GM18505 (cell line): ENCODE data around the gene ACOXL.

ENCODE experiments used
- ATAC-seq: cut with Tn5 transposase; IDR thresholded peaks from one replicate; pipeline ENCODE4 v1.9.1; 2021; ENCODE audit not compliant: unreplicated experiment
- POLR2A ChIP-seq: IDR thresholded peaks from 4 replicates; pipeline ENCODE4 v1.6.1; 2011; ENCODE audit warnings: borderline replicate concordance; ENCODE audit not compliant: insufficient read depth, insufficient read length; ENCODE audit errors: extremely low read depth

The ACOXL gene

GRCh38 chr2:110784047-110784631 lies 51.8 kb downstream of the ACOXL start:
- ATAC-seq = no peak
- TF ChIP-seq POLR2A = no peak

GRCh38 chr2:110785439-110785838 lies 53.1 kb downstream of the ACOXL start:
- TF ChIP-seq POLR2A = no peak
- no peak for ATAC-seq

- no peak for ATAC-seq
- no peak for TF ChIP-seq POLR2A
These were observed 56.6 kb downstream of the ACOXL start for GRCh38 chr2:110788976-110789375.

- ATAC-seq = no peak
- no peak for TF ChIP-seq POLR2A
These were observed 57.3 kb downstream of the ACOXL start for GRCh38 chr2:110789706-110790105.

GRCh38 chr2:110790907-110791306 lies 58.5 kb downstream of the ACOXL start:
- TF ChIP-seq POLR2A = no peak
- ATAC-seq = no peak

- ATAC-seq = no peak
- no peak for TF ChIP-seq POLR2A
These were observed 59.1 kb downstream of the ACOXL start for GRCh38 chr2:110791435-110791834.

- no peak for ATAC-seq
- no peak for TF ChIP-seq POLR2A
These were observed 60.7 kb downstream of the ACOXL start for GRCh38 chr2:110793034-110793433.

GRCh38 chr2:110794390-110794789 lies 62.0 kb downstream of the ACOXL start:
- no peak for TF ChIP-seq POLR2A
- ATAC-seq = no peak

- TF ChIP-seq POLR2A = no peak
These were observed 62.6 kb downstream of the ACOXL start for GRCh38 chr2:110794951-110795350.

GRCh38 chr2:110796716-110797301 lies 64.4 kb downstream of the ACOXL start:
- no peak for ATAC-seq
- no peak for TF ChIP-seq POLR2A

More at GRCh38 chr2:110794951-110795350, 62.6 kb downstream of the ACOXL start:
- ATAC-seq = no peak

- ATAC-seq = no peak
- no peak for TF ChIP-seq POLR2A
These were observed 67.0 kb downstream of the ACOXL start for GRCh38 chr2:110799376-110799775.

GRCh38 chr2:110800611-110801402 lies 68.4 kb downstream of the ACOXL start:
- no peak for TF ChIP-seq POLR2A
- ATAC-seq = no peak

- TF ChIP-seq POLR2A = no peak
- no peak for ATAC-seq
These were observed 70.0 kb downstream of the ACOXL start for GRCh38 chr2:110802208-110802932.
